ENCODE measurements around the gene PPIP5K1. TPM values are rescaled to one million over a fixed set of nuclear protein-coding genes. Genes with fewer than 3 reads are reported as not detected.

PPIP5K1 gene
- total RNA-seq, 4 donors from 2014 or later = 60.5 to 273 (median 84.0) TPM

GRCh38 chr15:43498990-43499389 lies 91.0 kb downstream of the PPIP5K1 start:
- Histone ChIP-seq H3K27ac (no peak overlapping the region), H3K4me1 (peaks cover 0 to 3% (median under 1%) of the 10 kb centered on the region in 4 donors), H3K36me3 (no peaks in the 10 kb centered on the region), H3K4me3 (no peak overlapping the region), H3K27me3 (no peaks in the 10 kb centered on the region), H3K9me3 (no peaks in the 10 kb centered on the region)
- no peak for DNase-seq
- intact Hi-C loops (cut with DNase I; ENCODE audit: low total_unique reads) (no loop called here), in situ Hi-C loops (cut with MboI; ENCODE audit: low pct_ligation_motif_present in 1 of 4, low pct_unique_long_range_greater_than_20kb in 1 of 4, low sequenced_read_pairs in 3 of 4) (loop anchor here in 1 of 4 donors (25.0 kb wide), 1 partner anchor 288 kb away; the partner anchor contains the start of genes ELL3 and SERF2)
- 67 to 79% methylated on average over 3 of the region's 3 CpGs for WGBS, 2 donors (ENCODE audit: low coverage in 1 of 2)
- TF ChIP-seq EP300 (IDR thresholded peaks at IDR 0.05; ENCODE audit: low read depth) (no peak), POLR2A (IDR thresholded peaks at IDR 0.05) (no peak), CTCF (IDR thresholded peaks at IDR 0.05) (no peak), POLR2AphosphoS5 (IDR thresholded peaks at IDR 0.05) (no peak)

DNA sequence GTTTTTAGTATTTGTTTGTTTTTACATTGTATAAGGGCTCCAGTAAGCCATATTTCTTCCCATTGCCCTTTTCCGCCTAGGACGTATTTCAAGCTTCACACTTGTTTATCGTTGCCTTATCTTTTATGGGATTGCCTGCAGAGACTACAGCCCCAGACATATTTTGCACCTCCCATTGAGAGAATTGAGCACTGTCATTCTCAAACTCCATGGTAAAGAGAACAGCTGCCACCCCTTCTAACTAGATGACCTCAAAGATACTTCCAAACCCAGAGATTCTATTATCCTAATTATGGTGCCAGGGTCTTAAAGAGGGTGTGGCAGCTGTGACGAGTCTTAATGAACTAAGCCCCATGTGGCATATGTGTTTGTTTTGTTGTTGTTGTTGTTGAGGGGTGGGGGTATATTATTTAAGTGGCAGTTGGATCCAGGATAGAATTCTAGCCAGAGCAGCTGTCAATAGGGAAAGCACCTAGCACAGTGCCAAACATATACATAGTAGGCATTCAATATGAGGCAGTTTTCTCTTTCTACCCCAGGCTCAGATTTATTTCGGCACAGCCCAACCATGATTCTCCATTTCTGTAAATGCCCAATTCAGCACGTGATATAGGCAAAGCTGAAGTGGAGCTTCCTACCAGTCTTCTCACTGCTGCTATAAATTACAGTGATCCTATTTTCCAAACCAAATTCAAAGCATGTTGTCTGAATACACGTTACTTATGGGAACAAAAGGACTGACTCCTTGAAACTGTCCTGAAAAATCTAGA lies 96.1 kb downstream of the PPIP5K1 start:
- no peak for DNase-seq
- TF ChIP-seq CTCF (IDR thresholded peaks at IDR 0.05) = no peak
- no peak for TF ChIP-seq POLR2AphosphoS5 (IDR thresholded peaks at IDR 0.05)
- TF ChIP-seq EP300 (IDR thresholded peaks at IDR 0.05; ENCODE audit: low read depth) = no peak
- TF ChIP-seq POLR2A (IDR thresholded peaks at IDR 0.05) = no peak
- intact Hi-C loops (cut with DNase I; ENCODE audit: low total_unique reads) (no loop called here), in situ Hi-C loops (cut with MboI; ENCODE audit: low pct_ligation_motif_present in 1 of 4, low pct_unique_long_range_greater_than_20kb in 1 of 4, low sequenced_read_pairs in 3 of 4) (loop anchor here in 1 of 4 donors (25.0 kb wide), 1 partner anchor 293 kb away; the partner anchor contains the start of genes ELL3 and SERF2)
- Histone ChIP-seq H3K4me3 (peak overlapping the region in 3 of 4 donors; percentile 78 to 97 (median 87)), H3K36me3 (no peaks in the 10 kb centered on the region), H3K27me3 (no peaks in the 10 kb centered on the region), H3K27ac (peak overlapping the region; percentile 83 to 92 (median 90)), H3K4me1 (peaks cover 6 to 45% (median 16%) of the 10 kb centered on the region in 4 donors), H3K9me3 (no peaks in the 10 kb centered on the region)
- WGBS, 2 donors (ENCODE audit: low coverage in 1 of 2) = 33 to 51% methylated on average over 4 to 7 of the region's 7 CpGs

DNA sequence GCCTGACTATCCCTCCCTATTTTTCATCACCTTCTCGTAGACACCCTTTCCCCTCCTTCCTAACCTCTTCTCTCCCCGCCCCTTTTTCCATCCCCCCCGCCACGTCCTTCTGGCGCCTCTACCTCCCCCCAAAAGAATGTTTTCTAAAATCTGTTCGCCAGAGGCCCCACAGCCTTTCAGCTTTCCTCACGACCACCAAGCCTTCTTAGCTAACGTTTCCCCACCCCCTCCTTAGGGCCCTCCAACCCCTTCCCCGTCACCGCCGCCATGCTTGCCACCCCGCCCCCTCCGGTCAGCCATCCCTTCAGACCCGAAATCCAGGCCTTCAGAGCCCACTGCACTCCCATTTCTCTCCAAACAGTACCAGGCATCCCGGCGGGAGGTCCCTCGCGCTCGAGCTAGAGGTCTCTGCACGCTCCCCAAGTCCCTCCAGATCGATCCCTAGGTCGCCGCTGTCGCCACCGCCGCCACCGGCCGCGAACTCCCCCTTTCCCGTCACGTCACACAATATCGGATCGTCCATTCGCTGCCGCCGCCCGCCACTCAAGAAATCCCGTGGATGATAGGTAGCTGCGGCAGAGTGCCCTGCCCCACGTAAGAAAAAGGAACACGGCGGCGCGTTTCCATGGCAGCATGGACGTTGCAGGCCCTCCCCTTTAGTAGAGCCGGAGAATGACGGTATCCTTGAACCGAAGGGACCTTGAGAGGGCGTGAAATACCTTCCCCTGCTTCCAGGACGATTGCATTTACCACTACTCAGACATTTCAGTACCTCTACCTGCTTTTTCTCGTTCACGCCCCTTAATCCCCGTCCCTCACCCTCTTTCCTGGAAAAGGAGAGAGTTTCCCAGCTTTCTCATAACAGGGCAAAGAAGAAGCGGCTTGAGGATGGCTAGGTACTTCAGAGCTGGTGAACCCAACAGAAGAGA lies 97.1 kb downstream of the PPIP5K1 start, which contains the start of gene TP53BP1:
TSS of gene TP53BP1 (minus strand) at position 484 of the 929 bp plus-strand sequence. CDS start at position 371, 113 bp downstream.
- no peaks in the 10 kb centered on the region for H3K9me3 ChIP-seq
- TF ChIP-seq EP300 (IDR thresholded peaks at IDR 0.05; ENCODE audit: low read depth) (no peak), CTCF (IDR thresholded peaks at IDR 0.05) (no peak), POLR2AphosphoS5 (IDR thresholded peaks at IDR 0.05) (peak; percentile 20 to 68 (median 56)), POLR2A (IDR thresholded peaks at IDR 0.05) (peak; percentile 48)
- H3K4me3 ChIP-seq = peak within 1 kb of the TSS; percentile 29 to 97 (median 82)
- peak within 1 kb of the TSS; percentile 83 to 92 (median 90) for H3K27ac ChIP-seq
- in situ Hi-C loops (cut with MboI; ENCODE audit: low pct_ligation_motif_present in 1 of 4, low pct_unique_long_range_greater_than_20kb in 1 of 4, low sequenced_read_pairs in 3 of 4) (loop anchor here in 1 of 4 donors (25.0 kb wide), 1 partner anchor 294 kb away; the partner anchor contains the start of genes ELL3 and SERF2), intact Hi-C loops (cut with DNase I; ENCODE audit: low total_unique reads) (no loop called here)
- peaks cover 0 to 5% (median 2%) of the 10 kb centered on the region in 4 donors for H3K36me3 ChIP-seq
- DNase-seq = peak; percentile 98
- no peaks in the 10 kb centered on the region for H3K27me3 ChIP-seq
- WGBS, 2 donors (ENCODE audit: low coverage in 1 of 2) = 0 to 1% methylated on average over 4 to 53 of the region's 54 CpGs
- peaks cover 6 to 47% (median 16%) of the 10 kb centered on the region in 4 donors for H3K4me1 ChIP-seq

All from transverse colon (tissue), 4 donors.